NCI-H2227 treated with DMSO at 0.1 percent for 48 hours (cell line): ENCODE measurements around the gene MEAF6.
"Not testable (repeated sequence)": the region's sequence is repeated elsewhere in the genome, so short reads cannot be mapped to it uniquely, and the experiment has no call there.

Source experiments
- DNase-seq: peaks from one replicate; lab custom pipeline; 2025; lab: John Stamatoyannopoulos, UW

MEAF6 gene

DNA sequence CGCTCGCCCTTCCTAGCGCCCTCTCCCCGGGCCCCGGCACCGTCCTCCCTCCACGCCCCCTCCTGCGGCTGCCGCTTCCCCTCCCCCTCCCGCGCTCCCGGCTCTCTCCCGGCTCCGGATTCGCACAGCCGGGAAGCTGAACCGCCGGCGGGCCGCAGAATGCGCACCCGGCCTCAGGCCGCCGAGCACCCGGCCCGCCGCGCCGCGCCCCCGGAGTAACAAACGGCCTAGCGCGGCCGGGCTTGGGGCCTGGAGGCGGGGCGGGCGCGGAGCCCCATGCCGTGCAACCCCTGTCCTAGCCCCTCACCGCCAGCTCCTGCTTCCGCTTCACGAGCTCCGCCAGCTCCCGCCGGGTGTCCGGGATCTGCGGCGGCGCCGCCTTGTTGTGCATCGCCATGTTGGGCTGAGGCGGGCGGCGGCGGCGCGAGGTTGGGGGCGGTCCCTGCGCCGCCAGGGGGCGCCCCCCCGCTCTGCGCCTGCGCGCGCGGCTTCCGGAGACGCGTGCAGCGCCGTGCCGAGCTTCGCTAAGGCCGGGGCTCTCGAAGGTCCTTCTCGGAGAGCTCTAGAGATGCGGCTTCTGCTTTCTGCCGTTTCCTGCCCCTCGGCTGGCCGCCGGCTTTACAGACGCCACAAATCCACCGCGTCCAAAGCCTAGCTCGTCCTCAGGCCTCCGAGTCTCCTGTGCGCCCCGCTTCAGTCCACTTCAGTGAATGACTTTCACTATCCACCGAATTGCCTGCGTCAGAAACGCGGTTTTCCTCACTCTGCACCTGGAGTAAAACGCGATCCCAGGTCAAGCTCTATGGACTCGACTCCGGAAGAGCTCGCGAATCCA is at the start of gene MEAF6:
TSS of gene MEAF6 (minus strand) at position 417 of the 835 bp plus-strand sequence. CDS start at position 397, 20 bp downstream.
- DNase-seq = peak; percentile 80

DNA sequence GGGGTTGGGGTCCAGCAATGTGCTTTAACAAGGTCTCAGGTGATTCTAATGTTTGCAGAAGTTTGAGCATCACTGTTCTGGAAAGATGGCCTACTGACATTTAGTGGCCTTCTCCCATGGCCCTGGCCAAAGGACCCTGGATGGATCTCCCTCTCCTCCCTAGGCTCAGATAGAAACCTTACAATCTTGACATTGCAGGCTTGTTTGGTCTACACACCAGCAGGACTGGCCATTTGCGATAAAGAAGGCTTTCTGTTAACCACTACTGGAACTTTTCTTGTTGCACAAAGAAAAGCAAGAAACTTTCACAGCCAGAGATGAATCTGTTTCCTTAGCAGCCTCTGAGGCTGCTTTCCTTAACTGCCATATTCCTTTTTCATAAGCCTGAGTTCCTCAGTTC is 48.4 kb upstream of the MEAF6 start:
- DNase-seq = no peak

DNA sequence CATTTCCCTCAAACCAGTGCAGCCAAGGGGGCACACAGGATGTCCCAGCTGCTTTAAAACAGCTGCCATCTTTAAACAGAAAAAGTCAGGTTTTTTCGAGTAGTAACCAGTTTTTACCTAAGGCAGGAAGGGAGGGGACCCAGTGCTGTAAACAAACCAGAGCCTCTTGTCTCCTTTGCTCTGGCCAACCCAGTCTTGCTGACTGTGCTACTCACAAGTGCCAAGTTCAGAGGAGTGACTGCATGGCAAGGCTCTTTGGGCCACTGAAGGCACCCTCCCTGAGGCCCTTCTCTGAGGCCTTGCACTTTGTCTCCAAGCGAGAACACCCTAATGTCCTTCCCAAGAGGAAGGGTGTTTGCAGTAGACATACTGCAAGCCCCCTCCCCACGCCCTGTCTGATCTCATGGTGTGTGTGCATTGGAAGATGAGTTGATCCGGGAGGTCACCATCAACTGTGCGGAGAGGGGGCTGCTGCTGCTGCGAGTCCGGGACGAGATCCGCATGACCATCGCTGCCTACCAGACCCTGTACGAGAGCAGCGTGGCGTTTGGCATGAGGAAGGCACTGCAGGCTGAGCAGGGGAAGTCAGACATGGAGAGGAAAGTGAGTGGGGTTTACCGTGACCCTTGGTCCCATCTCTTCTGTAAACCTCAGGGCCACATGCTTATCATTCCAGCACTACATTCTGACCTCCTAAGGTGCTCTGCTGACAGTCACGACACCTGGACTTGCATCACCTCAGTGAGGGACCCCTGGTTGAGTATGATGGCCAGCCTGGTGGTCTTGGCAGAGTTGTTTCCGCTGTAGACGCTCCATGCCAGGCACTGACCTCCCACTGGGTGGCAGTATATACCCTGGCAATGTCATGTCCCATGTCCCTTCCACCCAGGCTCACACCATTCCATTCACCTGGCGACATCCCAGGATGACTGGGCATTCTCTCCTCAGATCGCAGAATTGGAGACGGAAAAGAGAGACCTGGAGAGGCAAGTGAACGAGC is 46.9 kb upstream of the MEAF6 start:
- no peak for DNase-seq

DNA sequence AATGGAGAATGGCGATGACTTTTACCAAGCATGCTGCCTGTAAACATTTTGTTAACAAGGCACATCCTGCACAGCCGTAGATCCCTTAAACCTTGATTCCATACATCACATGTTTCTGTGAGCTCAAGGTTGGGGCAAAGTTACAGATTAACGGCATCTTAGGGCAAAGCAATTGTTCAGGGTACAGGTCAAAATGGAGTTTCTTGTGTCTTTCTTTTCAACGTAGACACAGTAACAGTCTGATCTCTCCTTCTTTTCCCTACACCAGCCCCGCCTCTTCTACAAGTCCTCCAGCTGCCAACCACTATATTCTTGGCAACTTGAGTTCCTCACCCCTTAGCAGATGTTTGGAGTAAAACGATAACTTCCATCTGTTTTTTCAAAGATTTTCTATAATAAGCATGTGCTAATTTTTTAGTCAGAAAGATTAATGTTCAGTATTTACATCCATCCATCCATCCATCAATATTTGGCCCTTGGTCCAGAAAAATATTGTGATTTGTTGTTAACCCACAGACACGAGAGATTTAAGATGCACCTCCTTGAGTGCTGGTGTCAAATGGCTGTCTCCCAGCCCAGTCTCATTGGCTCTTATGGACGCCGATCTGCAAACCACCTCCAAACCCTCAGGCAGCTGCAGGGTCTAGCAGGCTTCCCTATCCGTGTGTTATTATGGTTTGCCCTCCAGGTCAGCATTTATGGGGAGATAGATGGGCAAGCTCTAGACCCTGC is 46.0 kb upstream of the MEAF6 start:
- DNase-seq = no peak

DNA sequence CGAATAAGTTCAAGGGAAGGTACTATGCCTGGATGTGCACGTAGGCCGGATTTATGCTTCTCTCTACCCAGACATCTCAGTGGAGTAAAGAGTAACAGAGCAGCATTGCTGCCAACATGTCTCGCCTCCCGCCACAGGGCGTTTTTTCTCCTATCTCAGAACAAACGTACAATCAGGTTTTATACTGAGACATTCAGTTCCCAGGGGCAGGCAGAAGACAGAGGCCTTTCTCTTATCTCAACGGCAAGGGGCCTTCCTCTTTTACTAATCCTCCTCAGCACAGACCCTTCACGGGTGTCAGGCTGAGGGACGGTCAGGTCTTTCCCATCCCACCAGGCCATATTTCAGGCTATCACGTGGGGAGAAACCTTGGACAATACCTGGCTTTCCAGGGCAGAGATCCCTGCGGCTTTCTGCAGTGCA is 45.4 kb upstream of the MEAF6 start:
- DNase-seq = not testable (repeated sequence)

DNA sequence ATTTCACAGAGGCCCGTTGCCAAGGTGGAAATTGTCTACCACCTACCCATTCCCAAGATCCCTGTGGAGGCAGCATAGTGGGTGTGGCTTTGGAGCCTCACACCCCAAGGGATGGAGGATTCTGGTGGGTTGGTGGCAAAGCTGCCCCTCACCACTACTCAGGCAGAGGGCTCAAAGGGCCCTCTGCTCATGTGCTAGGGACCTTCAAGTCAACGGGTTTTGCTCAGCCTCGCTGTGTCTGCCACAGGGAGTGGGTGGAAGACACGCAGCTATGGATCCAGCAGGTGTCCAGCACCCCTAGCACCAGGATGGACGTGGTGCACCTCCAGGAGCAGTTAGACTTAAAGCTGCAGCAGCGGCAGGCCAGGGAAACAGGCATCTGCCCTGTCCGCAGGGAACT is 44.5 kb upstream of the MEAF6 start:
- no peak for DNase-seq

DNA sequence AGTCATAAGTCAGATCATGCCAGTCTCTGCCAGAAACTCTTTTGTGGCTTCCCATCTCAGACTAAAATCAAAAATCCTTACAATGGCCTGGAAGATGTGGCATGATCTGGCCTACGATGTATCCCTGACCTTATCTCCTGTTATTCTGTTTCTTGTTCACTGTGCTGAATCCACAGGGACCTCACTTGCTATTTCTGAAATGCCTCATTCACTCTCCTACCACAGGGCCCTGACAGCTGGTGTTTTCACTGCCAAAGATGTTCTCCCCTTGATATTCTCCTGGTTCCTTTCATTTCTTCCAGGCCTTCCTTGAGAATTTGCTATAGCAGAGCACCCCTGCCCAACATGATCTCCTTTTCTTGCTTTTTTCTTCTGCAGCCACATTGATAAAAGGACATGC is 43.8 kb upstream of the MEAF6 start:
- no peak for DNase-seq

DNA sequence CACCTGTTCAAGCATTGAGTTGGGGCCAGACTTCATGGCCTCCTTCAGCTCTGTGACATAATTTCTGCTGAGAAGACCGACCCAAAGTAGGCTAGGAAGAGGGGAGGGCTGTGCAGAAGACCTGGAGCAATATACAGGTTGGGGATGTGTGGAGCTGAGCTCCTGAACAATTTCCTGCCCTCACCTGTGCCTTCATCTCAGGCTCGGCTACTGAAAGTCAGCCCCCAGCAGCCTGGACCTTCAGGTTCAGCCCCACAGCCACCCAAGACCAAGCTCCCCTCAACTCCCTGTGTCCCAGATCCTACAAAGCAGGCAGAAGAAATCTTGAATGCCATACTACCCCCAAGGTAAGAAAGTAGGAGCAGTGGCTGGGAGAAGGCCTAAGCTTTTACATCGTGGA is 42.8 kb upstream of the MEAF6 start:
- no peak for DNase-seq

DNA sequence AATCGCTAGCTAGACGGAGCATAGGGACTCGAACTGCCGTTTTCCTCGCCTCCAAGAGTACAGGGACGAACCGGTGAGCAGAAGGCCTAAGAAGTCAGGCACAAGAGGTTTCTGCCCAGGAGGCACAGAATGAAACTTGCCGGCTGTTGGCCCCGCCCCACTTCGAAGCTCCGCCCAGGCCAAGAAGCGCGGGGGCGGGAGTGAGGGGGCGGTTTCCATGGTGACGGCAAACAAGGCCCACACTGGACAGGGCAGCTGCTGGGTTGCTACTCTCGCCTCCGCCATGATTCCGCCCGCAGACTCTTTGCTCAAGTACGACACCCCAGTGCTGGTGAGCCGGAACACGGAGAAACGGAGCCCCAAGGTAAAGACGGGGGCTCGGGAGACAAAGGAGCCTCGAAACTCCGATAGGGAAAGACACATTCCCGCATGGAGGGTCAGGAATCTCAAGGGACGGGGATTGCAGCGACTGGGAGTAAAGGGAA is 42.2 kb upstream of the MEAF6 start, which contains the start of gene DNALI1:
TSS of gene DNALI1 (plus strand) at position 229 of the 485 bp plus-strand sequence. CDS start at position 284, 55 bp downstream.
- peak; percentile 91 for DNase-seq

DNA sequence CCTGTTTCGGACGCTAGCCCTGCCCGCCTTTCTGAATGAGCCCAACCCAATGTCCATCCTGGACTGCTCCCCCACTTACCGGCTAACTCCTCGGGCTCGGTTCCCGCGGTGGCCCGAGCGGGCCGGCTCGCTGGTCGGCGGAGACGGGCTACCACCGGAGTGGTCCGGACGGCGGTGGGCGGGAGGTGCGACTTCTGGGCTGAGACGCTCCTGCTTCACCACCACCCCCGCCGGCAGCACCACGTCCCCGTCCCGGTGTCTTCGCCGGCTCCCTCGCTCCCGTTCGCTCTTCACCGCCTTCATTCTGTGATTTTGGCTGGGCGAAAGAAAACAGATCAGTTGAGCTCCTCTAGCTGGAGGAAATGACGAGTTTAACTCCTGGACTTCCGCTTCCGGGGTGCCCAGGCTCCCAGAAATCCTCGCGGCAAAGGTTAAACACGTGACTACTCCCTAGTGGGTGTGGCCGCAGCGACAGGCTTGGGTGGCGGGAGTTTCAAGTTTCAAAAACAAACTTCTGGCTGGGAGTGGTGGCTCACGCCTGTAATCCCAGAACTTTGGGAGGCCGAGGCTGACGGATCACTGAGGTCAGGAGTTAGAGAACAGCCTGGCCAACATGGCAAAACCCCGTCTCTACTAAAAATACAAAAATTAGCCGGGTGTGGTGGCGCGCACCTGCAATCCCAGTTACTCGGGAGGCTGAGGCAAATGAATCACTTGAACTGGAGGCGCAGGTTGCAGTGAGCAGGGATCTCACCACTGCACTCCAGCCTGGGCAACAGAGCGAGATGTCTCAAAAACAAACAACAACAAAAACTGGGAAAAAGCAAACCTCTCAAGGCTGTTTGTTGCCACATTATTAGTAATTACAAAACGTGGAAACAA is 39.6 kb upstream of the MEAF6 start, which contains the start of gene SNIP1:
TSS of gene SNIP1 (minus strand) at position 367 of the 882 bp plus-strand sequence. CDS start at position 303, 64 bp downstream.
- DNase-seq = peak; percentile 92

DNA sequence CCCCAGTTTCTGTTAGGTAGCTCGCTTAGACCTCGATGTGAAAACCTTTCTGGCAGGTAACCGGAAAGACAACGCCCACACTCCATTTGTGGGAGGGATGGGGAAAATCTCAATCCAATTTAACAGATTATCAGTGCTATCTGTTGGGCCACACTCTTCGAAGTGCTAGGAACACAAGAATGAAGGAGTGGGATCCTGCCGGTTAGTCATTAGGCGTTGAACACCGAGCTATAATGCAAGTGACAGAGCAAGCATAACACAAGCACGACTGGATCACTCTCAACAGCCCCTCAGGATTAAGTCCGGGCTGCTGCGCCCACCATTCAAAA is 39.0 kb upstream of the MEAF6 start:
- DNase-seq = no peak

DNA sequence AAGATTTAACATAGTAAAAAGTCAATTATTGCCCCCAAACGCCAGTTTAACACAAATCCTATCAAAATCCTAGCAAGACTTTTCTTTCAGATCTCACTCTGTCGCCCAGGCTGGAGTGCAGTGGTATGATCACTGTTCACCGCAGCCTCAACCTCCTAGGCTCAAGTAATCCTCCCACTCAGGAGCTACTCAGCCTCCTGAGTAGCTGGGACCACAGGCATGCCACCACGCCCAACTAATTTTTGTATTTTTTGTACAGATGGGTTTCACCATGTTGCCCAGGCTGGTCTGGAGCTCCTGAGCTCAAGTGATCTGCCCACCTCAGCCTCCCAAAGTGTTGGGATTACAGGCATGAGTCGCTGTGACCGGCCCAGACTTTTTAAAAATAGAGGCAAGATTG is 34.8 kb upstream of the MEAF6 start:
- DNase-seq = no peak

DNA sequence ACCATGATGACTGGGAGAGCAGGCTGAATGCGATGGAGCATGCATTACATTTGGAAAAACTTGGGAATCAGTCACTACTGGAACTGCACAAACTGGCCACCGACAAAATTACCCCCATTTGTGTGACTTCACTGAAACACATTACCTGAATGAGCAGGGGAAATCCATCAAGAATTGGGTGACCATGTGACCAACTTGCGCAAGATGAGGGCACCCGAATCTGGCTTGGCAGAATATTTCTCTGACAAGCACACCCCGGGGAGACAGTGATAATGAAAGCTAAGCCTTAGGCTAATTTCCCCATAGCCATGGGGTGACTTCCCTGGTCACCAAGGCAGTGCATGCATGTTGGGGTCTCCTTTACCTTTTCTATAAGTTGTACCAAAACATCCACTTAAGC is 30.5 kb upstream of the MEAF6 start:
- no peak for DNase-seq

DNA sequence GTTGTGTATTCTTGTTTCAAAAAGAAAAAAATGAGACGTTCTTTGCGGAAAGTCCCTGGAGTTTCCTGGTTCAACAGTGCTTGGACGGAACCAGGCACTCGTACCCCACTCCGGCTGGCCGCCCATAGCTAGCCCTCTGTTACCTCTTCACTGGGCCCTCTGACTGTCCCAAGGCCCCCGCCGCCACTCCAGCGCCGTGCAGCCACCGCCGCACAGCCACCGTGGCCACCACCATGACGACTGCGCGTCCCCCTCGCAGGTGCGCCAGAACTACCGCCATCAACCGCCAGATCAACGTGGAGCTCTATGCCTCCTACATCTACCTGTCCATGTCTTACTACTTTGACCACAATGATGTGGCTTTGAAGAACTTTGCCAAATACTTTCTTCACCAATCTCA is 30.0 kb upstream of the MEAF6 start:
- DNase-seq = no peak

DNA sequence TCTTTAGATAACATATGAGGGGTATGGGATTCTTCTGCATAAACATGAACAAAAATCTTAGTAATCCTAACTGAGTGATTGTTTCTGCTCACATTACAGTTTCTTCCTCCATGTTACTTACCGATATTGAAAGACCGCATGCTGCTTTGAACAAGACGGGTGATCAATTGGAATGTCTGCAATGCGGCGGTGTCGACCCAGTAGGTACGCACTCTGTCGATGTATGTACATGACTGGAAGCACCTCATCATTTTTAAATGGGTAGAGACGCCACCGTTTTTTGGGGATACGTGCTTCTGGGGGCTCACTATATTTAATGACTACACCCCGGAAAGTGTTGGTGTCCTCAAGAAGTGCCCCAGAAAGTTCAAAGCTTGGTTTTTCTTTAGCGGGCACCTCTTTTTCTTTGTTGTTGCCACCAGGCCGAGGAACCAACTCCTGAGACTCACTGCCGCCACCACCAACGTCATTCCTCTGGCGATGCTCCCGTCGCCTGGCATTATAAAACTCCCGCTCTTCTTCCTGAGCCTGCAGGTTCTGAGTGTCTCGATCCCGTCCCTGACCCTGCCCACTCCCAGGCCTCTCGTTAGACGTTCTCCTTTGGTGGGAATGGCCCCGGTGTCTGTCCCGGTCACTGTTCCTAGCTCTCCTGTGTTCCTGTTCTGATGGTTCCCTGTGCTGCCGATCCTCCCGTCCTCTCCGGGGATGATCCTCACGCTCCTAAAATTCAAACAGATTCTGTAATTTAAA is 25.6 kb upstream of the MEAF6 start:
- no peak for DNase-seq

DNA sequence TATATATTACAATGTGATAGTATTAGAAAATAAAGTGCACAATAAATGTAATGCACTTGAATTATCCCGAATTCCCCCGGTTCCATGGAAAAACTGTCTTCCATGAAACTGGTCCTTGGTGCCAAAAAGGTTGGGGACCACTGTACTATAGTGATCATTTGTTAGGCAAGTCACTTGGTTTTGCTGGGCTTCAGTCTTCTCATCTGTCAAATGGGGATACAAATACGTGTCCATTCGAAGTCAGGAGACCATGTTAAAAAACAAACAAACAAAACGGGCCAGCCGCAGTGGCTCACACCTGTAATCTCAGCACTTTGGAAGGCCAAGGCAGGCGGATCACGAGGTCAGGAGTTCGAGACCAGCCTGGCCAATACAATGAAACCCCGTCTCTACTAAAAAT is 24.6 kb upstream of the MEAF6 start:
- DNase-seq = not testable (repeated sequence)

DNA sequence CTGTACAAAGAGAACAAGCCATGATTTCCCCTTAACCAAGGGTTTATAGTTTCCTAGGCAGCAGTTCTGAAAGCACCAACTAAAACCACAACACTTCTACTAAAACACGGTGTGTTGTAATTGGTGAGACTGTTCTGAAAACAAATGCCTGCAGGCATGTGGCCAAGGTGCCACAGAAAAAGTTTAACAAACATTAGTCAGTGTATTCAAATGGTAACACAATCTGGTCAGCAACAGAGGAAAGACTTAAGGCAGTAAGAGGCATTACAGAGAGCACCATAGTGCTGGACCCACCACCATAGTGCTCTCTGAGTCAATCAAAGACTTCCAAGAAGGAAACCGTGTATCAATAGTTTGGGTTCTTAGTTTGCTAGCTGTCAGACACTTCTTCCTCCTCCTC is 22.8 kb upstream of the MEAF6 start:
- no peak for DNase-seq

DNA sequence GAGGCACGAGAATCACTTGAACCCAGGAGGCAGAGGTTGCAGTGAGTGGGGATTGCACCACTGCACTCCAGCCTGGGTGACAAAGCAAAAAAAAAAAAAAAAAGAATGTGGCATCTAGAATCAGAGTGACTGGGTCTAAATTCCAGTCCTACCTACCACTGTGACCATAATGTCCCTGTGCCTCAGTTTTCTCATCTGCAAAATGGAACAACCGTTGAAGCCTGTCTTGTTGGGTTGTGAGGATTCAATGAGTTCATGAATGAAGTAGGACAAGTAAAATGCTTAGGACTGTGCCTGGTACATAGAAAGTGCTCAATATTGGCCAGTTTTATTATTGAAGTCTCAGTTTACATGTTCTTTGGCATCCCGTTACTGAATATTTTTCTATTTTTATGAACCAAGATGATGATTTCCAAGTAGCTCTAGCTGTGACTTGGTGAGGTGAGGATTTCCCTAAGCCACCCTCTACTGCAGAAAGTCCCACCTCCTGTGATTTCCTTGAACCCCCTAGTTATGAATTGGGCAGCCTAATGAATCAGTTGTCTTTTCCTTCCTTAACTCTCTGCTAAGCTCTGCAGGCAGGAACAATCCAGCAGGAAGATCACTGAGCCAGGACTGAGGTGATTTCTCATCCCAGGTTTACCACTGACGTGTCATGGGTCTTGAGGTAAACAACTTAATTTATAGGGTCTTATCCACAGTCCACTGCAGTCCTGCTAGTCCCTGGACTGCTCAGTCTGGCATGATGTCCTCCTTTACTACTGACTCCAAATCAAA is 18.9 kb upstream of the MEAF6 start:
- no peak for DNase-seq
